Activated CD4-positive, alpha-beta T cell treated with anti-CD3 and anti-CD28 coated beads for 24 hours (primary cell): ENCODE data around the gene HRAS.
"Not testable (repeated sequence)": the region's sequence is repeated elsewhere in the genome, so short reads cannot be mapped to it uniquely, and the experiment has no call there.

Experiments used
- DNase-seq, 2 donors: peaks; one replicate each; pipeline ENCODE4 v3.0.0-alpha.2; 2020; ENCODE audit warnings: low read depth in 2 of 2

Gene HRAS

GRCh38 chr11:535519-536454, at the start of gene HRAS:
TSS of gene HRAS (minus strand) at chr11:535576.
- peak; percentile 90 to 93 for DNase-seq

GRCh38 chr11:584287-584686, 48.9 kb upstream of the HRAS start:
- DNase-seq = no peak

- DNase-seq = no peak
Measured at GRCh38 chr11:581752-582151, 46.4 kb upstream of the HRAS start.

GRCh38 chr11:581342-581741, 46.0 kb upstream of the HRAS start:
- DNase-seq = no peak

GRCh38 chr11:579830-580601, 44.6 kb upstream of the HRAS start:
- DNase-seq = no peak

GRCh38 chr11:578276-579035, 43.1 kb upstream of the HRAS start:
- no peak for DNase-seq

- no peak for DNase-seq
Measured at GRCh38 chr11:577611-577894, 42.2 kb upstream of the HRAS start.

GRCh38 chr11:576811-577610, 41.6 kb upstream of the HRAS start:
- DNase-seq = no peak

- peak; percentile 89 for DNase-seq
Measured at GRCh38 chr11:575996-576768, 40.8 kb upstream of the HRAS start, which contains the start of gene PHRF1. TSS of gene PHRF1 (plus strand) at chr11:576470. CDS start at chr11:581513, 5,043 bp downstream.

- DNase-seq = no peak
Measured at GRCh38 chr11:575313-575995, 40.1 kb upstream of the HRAS start.

- no peak for DNase-seq
Measured at GRCh38 chr11:574632-575312, 39.4 kb upstream of the HRAS start.

GRCh38 chr11:574031-574570, 38.7 kb upstream of the HRAS start:
- not testable (repeated sequence) for DNase-seq

GRCh38 chr11:573146-573759, 37.9 kb upstream of the HRAS start:
- no peak for DNase-seq

GRCh38 chr11:571802-572185, 36.4 kb upstream of the HRAS start:
- no peak for DNase-seq

- DNase-seq = no peak
Measured at GRCh38 chr11:569158-569885, 33.9 kb upstream of the HRAS start.

- peak; percentile 77 to 91 for DNase-seq
Measured at GRCh38 chr11:568306-569157, 33.2 kb upstream of the HRAS start.
